GM15510 (cell line): ENCODE measurements around the gene ENPP3.

Experiments
- POLR2A ChIP-seq: IDR thresholded peaks from 3 replicates; pipeline ENCODE4 v1.6.1; 2011; ENCODE audit warnings: borderline replicate concordance; ENCODE audit not compliant: insufficient read length; ENCODE audit errors: extremely low read depth

The ENPP3 gene

DNA sequence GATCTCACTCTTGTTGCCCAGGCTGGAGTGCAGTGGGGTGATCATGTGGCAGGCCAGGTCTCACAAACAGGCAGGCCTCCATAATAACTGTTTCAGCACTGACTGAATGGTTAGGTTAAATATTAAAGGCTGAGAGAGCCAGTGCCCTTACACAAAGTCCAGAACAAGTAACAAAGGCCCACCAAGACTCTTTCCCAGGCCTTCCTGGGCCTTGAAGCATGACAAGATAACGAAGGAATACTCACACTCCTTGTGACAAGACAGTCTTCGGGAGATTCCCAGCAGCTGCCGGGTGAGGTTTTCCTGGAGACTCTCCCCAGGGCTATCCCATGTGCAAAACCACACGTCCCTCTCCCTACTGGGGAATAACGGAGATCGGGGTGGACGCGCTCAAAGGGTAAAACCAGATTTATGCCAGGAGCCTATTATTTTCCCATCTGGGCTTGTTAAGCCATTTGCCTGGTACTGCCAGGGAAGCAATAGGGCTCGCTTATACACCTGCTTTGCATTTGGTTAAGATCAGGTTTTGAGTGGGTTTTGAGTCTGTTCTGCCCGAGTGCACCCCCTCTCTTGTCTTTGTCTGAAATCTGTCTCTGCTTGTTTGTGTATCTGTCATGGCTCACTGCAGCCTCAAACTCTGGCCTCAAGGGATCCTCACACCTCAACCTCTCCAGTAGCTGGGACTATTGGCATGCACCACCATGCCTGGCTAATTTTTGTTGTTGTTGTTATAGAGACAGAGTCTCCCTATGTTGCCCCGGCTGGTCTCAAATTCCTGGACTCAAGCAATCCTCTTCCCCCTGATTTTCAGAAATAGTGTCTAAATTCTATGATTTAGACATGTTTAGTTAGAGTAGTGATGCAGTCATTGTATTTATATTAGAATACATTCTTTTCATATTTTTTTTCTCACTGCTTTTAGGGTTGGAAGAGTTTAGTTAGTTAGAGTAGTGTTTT, 1.4 kb upstream of the ENPP3 start:
- TF ChIP-seq POLR2A, result no peak

GRCh38 chr6:131638013-131638412, 911 bp downstream of the ENPP3 start:
- no peak for TF ChIP-seq POLR2A

- no peak for TF ChIP-seq POLR2A
Measured at GRCh38 chr6:131640100-131640499, 3.0 kb downstream of the ENPP3 start.

DNA sequence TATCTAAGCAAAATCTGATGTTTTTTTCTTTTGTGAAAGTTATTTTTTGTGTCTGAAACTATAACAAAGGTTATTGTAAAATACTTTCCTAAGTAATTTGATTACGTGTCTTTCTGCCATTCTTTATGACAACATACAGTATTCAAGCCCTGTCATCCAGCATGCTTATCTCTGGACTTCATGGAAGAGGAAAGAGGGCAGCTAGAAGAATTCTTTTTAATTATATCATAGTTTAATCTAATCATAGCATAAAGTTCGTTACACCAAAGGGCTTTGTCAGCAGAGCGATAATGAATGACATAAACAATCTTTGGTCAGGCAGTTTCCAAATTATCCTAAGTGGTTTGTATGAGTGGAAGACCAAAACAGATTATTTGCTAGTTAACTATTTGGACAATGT, 3.5 kb downstream of the ENPP3 start:
- TF ChIP-seq POLR2A, result no peak

- TF ChIP-seq POLR2A, result no peak
Measured at GRCh38 chr6:131641554-131641953, 4.5 kb downstream of the ENPP3 start.

DNA sequence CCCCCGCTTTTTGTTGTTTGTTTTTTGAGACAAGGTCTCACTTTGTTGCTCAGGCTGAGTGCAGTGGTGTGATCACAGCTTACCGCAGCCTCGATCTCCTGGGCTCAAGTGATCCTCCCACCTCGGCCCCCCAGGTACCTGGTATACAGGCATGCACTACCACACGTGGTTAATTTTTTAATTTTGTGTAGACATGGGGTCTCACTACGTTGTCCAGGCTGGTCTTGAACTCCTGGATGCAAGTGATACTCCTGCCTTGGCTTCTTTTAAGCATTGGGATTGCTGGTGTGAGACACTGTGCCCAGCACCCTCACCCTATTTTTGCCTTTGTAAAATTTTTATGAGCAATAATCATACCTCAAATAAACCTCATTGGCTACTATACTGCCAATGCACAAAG, 5.5 kb downstream of the ENPP3 start:
- no peak for TF ChIP-seq POLR2A

DNA sequence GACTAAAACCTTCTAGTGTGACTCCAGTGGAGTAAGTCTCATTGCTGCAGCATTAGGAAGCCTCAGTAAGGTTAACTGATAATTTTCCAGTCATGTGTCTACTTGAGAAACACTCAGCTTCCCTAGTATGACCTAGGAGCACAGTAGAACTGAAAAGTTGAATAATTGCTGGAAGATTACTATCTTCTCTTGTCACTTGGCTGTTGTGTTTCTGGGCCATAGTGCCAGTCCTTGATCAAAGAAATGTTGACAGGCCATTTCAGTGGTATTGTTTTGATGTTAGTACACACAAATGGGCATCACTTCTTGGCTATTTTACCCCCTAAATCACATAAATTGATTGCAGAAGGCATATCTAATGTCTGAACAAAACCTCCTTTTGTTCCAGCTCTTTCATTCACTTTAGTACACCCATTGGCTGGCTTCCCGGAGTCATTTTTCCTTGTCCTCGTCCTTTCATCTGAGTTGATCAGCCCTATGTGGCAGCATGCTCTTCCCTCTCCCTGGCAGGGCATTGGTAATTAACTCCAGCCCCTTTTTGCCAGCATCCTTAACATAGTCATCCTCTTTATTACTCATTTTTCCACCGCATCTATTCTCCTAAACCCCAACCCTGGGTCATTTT, 6.0 kb downstream of the ENPP3 start:
- no peak for TF ChIP-seq POLR2A

GRCh38 chr6:131643855-131644460, 6.9 kb downstream of the ENPP3 start:
- TF ChIP-seq POLR2A, result no peak

GRCh38 chr6:131644921-131645320, 7.8 kb downstream of the ENPP3 start:
- no peak for TF ChIP-seq POLR2A

GRCh38 chr6:131645846-131646245, 8.7 kb downstream of the ENPP3 start:
- TF ChIP-seq POLR2A, result no peak

DNA sequence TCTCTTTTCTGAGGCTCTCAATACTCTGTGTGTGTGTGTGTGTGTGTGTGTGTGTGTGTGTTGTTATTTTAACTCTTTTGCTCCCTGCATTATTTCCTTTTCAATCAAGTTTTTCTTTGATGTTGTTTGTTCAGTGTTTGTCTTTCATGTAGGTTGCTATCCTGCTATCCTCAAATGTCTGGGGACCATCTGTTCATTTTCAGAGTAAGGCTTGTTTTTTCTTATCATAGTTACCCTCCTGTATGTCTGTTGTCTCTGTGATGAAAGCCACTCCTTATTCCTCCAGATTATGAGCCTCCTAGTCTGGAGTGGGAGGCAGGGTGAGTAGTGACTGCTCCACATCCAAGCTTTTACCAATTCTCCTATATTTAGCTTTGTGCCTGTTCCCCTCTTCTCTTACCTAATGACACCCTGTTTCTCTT, 9.2 kb downstream of the ENPP3 start:
- no peak for TF ChIP-seq POLR2A

DNA sequence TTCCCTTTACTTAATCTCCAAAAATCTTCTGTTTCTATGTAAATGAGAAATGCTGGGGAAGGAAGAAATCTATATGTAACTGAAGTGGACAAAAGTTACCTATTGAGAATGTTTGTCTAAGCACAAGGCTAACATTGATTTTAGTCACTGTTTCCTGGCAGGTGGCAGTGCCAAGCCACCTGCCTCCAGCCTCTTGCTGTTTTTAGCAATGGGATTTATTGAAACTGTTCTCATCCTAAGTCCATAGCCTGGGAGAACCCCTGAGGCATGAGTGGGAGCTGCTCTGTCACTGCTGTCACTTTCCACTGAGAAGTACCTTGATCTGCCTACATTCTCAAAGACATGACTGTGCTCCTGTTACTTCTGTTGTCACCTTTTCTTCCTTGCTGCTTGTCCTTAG, 14.7 kb downstream of the ENPP3 start:
- no peak for TF ChIP-seq POLR2A

GRCh38 chr6:131652472-131652871, 15.4 kb downstream of the ENPP3 start:
- TF ChIP-seq POLR2A, result no peak

- TF ChIP-seq POLR2A, result no peak
Measured at GRCh38 chr6:131654326-131654725, 17.2 kb downstream of the ENPP3 start.

DNA sequence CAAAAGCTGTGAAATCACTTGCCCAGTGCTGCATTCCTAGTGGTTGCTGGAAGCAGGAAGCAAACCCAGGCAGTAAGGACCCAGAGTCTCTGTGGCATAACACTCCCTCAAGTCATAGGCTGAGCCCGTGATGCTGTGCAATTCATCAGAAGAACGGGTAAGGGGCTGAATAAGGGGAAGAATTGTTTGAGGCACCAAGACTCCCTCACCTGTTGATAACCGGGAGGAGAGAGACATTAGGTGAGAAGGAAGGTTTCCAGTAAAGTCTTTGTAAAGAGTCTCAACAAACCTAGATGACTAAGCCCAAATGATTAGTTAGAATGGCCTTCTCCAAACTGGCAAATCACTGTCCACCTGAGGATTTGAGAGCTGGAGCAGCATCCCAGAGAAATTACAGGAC, 18.3 kb downstream of the ENPP3 start:
- no peak for TF ChIP-seq POLR2A
